Adrenal gland (tissue), 12 donors: Measurements from ENCODE around the gene SMAD3. TPM values are rescaled to one million over a fixed set of nuclear protein-coding genes. Genes with fewer than 3 reads are reported as not detected.

ENCODE experiments used
- DNase-seq, 7 donors: peaks; one replicate each; pipeline ENCODE4 v3.0.0-alpha.2; 2019 to 2020
- H3K27ac ChIP-seq, 5 donors: fragments of 200-600 bp; sonication (generic) in 4 of 5; 1 replicate in 3 of 5; 2 replicates in 2 of 5; pipeline versions ENCODE4 v1.5.1 to v1.8.0; 2016 to 2020; ENCODE audit warnings: mild to moderate bottlenecking in 1 of 5
- H3K27me3 ChIP-seq: fragments of 200-600 bp; 2 replicates; pipeline ENCODE4 v1.8.0; 2021
- H3K36me3 ChIP-seq, 2 donors: fragments of 200-600 bp; replicated peaks in 1 of 2; 1 replicate in 1 of 2; 2 replicates in 1 of 2; pipeline versions ENCODE4 v1.5.1 to v1.8.0; 2018 to 2022
- H3K4me1 ChIP-seq, 2 donors: fragments of 200-600 bp; replicated peaks in 1 of 2; 1 replicate in 1 of 2; 2 replicates in 1 of 2; pipeline versions ENCODE4 v1.5.1 to v1.8.0; 2018 to 2021
- H3K4me3 ChIP-seq, 4 donors: fragments of 200-600 bp; sonication (generic) in 3 of 4; one replicate each; pipeline ENCODE4 v1.5.1; 2016 to 2018
- H3K9me3 ChIP-seq, 3 donors: fragments of 200-600 bp; sonication (generic) in 1 of 3; replicated peaks in 1 of 3; 1 replicate in 2 of 3; 2 replicates in 1 of 3; pipeline versions ENCODE4 v1.5.1 to v1.8.0; 2016 to 2021
- CTCF ChIP-seq, 6 experiments: fragments of 450-650 bp in 4 of 6; fragments of 200-600 bp in 2 of 6; sonication (generic) in 1 of 6; IDR thresholded peaks; 1 replicate in 5 of 6; 2 replicates in 1 of 6; pipeline versions ENCODE4 v1.5.1 to v1.8.0; 2016 to 2021; ENCODE audit warnings: antibody characterized with exemption in 6 of 6, mild to moderate bottlenecking in 2 of 6, moderate library complexity in 1 of 6
- POLR2A ChIP-seq, 2 donors: fragments of 450-650 bp; IDR thresholded peaks; one replicate each; pipeline ENCODE4 v1.6.1; 2017; ENCODE audit warnings: antibody characterized with exemption in 2 of 2, mild to moderate bottlenecking in 2 of 2, moderate library complexity in 1 of 2
- WGBS, 4 donors: extraction: QIAGEN DNeasy Blood & Tissue Kit in 2 of 4; methylation state at CpG; one replicate each; pipeline versions ENCODE4 v1.1.5 to v1.1.7; 2013 to 2017; 5-methylcytosine and 5-hydroxymethylcytosine counted together
- intact Hi-C, 2 donors: fragments of 100-400 bp; cut with DNase I; formaldehyde crosslinking; loops; one replicate each; pipeline versions ENCODE4 v1.14.1 to v1.15.0; 2022 to 2023
- polyA plus RNA-seq, 3 donors: library from polyadenylated mRNA; stranded (reverse); fragments of 200-250 nt in 2 of 3; fragments of 350-450 nt in 1 of 3; fragmentation: Illumina TruSeq in 1 of 3; extraction: RNeasy Lipid Tissue Mini Kit (QIAGEN cat#74804) in 1 of 3; gene quantifications; one replicate each; pipeline ENCODE4 v1.2.3, GENCODE V29; 2013 to 2014
- total RNA-seq, 9 donors: library from RNA; depleted of rRNA in 4 of 9; stranded (reverse); fragments of >200 nt in 4 of 9; fragments of 120-200 nt in 1 of 9; fragmentation: NEBNext Ultra II Directional in 1 of 9; extraction: Animal tissue kit (Norgen Biotek cat#: 25700) in 1 of 9; gene quantifications; one replicate each; pipeline versions ENCODE4 v1.1.0 to v1.2.4, GENCODE V29; 2013 to 2023
- donor health status: healthy with polysubstance abuse.
- donor health status: Bipolar disorder and iron deficiency.
- donor health status: DM: yes; HTN: yes; CAD: no.
- donor health status: DM: no; HTN: no; CAD: no.
- donor health status: DM: no; HTN: no; CAD: no.
- donor health status: DM: yes; HTN: yes; CAD: no.

SMAD3 gene
- total and polyA plus RNA-seq, 12 donors, result 6.4 to 92.0 (median 8.0) TPM

GRCh38 chr15:67037694-67038093 is 27.7 kb upstream of the SMAD3 start:
- DNase-seq, result no peak
- no peak for TF ChIP-seq CTCF (IDR thresholded peaks at IDR 0.05)
- no peak for TF ChIP-seq POLR2A (IDR thresholded peaks at IDR 0.05)
- intact Hi-C loops, result no loop called here

GRCh38 chr15:67038736-67039135 is 26.7 kb upstream of the SMAD3 start:
- no peak overlapping the region for H3K27ac ChIP-seq
- no peak overlapping the region for H3K4me3 ChIP-seq
- H3K9me3 ChIP-seq, result no peaks in the 10 kb centered on the region
- H3K27me3 ChIP-seq, result no peaks in the 10 kb centered on the region
- no peak for DNase-seq
- peaks cover 0 to 18% of the 10 kb centered on the region in 2 donors for H3K4me1 ChIP-seq
- H3K36me3 ChIP-seq, result no peaks in the 10 kb centered on the region
- no peak for TF ChIP-seq POLR2A (IDR thresholded peaks at IDR 0.05)
- no peak for TF ChIP-seq CTCF (IDR thresholded peaks at IDR 0.05)
- intact Hi-C loops, result no loop called here

More at GRCh38 chr15:67037694-67038093, 27.7 kb upstream of the SMAD3 start:
- Histone ChIP-seq H3K36me3 (no peaks in the 10 kb centered on the region), H3K27ac (no peak overlapping the region), H3K27me3 (no peaks in the 10 kb centered on the region), H3K4me3 (no peak overlapping the region), H3K9me3 (no peaks in the 10 kb centered on the region), H3K4me1 (peaks cover 0 to 22% of the 10 kb centered on the region in 2 donors)

GRCh38 chr15:67039384-67040075 is 25.9 kb upstream of the SMAD3 start:
- Histone ChIP-seq H3K4me3 (no peak overlapping the region), H3K27me3 (no peaks in the 10 kb centered on the region), H3K4me1 (peaks cover 0 to 14% of the 10 kb centered on the region in 2 donors), H3K27ac (no peak overlapping the region), H3K9me3 (no peaks in the 10 kb centered on the region), H3K36me3 (no peaks in the 10 kb centered on the region)
- no peak for DNase-seq
- intact Hi-C loops, result no loop called here
- TF ChIP-seq CTCF (IDR thresholded peaks at IDR 0.05) (no peak), POLR2A (IDR thresholded peaks at IDR 0.05) (no peak)
- 80 to 93% (median 84%) methylated on average over 10 of the region's 10 CpGs for WGBS, 4 donors

GRCh38 chr15:67040277-67040676 is 25.1 kb upstream of the SMAD3 start:
- no peak for TF ChIP-seq CTCF (IDR thresholded peaks at IDR 0.05)
- TF ChIP-seq POLR2A (IDR thresholded peaks at IDR 0.05), result no peak
- Histone ChIP-seq H3K9me3 (no peaks in the 10 kb centered on the region), H3K27me3 (no peaks in the 10 kb centered on the region), H3K27ac (no peak overlapping the region), H3K4me1 (peaks cover 0 to 14% of the 10 kb centered on the region in 2 donors), H3K4me3 (no peak overlapping the region), H3K36me3 (no peaks in the 10 kb centered on the region)
- no peak for DNase-seq
- 61 to 73% (median 66%) methylated on average over 2 of the region's 2 CpGs for WGBS, 4 donors
- intact Hi-C loops, result no loop called here
